ENCODE measurements around the gene CCL25. TPM values are rescaled to one million over a fixed set of nuclear protein-coding genes. Genes with fewer than 3 reads are reported as not detected.

The CCL25 gene
- total and polyA plus RNA-seq, 9 donors, result not detected

DNA sequence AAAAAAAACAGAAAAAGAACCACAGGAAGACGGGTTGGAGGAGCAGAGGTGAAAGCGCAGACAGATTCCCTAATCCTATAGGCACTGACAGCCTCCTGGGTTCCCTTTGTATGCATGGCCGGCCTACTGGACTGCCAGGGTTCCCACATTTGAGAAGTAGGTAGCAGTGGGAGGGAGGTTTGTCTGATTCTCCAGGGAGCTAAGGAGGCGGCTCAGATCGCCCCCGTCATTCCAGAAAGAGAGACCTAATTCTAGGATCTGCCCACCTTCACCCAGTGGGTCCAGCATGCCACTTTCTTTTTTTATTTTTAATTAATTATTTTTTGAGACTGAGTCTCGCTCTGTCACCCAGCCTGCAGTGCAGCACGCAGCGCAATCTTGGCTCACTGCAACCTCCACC lies 9.7 kb upstream of the CCL25 start:
- Histone ChIP-seq H3K9me3 (no peaks in the 10 kb centered on the region), H3K27me3 (no peaks in the 10 kb centered on the region), H3K4me1 (ENCODE audit: insufficient read depth) (no peaks in the 10 kb centered on the region), H3K4me3 (no peak overlapping the region), H3K27ac (no peak overlapping the region), H3K36me3 (no peaks in the 10 kb centered on the region)
- no peak for TF ChIP-seq POLR2A (IDR thresholded peaks at IDR 0.05)
- TF ChIP-seq EP300 (IDR thresholded peaks at IDR 0.05), result no peak
- TF ChIP-seq, protein P1, sequence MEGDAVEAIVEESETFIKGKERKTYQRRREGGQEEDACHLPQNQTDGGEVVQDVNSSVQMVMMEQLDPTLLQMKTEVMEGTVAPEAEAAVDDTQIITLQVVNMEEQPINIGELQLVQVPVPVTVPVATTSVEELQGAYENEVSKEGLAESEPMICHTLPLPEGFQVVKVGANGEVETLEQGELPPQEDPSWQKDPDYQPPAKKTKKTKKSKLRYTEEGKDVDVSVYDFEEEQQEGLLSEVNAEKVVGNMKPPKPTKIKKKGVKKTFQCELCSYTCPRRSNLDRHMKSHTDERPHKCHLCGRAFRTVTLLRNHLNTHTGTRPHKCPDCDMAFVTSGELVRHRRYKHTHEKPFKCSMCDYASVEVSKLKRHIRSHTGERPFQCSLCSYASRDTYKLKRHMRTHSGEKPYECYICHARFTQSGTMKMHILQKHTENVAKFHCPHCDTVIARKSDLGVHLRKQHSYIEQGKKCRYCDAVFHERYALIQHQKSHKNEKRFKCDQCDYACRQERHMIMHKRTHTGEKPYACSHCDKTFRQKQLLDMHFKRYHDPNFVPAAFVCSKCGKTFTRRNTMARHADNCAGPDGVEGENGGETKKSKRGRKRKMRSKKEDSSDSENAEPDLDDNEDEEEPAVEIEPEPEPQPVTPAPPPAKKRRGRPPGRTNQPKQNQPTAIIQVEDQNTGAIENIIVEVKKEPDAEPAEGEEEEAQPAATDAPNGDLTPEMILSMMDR (IDR thresholded peaks at IDR 0.05), result no peak
- DNase-seq, result no peak
- intact Hi-C loops (cut with DNase I), result no loop called here
- 88 to 91% (median 91%) methylated on average over 9 of the region's 9 CpGs for WGBS, 3 donors

DNA sequence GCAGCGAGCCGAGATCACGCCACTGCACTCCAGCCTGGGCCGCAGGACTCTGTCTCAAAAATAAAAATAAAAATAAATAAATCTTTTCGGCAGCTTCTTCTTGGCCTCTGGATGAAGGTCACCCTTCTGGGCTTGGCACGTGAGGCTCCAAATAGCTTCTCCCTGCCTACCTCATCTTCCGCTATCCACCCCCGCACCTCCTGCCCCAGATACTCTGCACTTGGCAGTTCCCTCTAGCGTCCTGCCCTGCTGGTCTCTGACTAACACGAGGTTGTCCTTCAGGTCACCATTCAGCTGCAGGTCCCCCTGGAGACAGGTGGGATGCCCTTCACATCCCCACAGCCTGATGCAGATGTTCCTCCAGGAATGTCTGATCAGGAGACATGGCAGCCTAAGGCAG lies 8.5 kb upstream of the CCL25 start:
- no peak overlapping the region for H3K4me3 ChIP-seq
- H3K4me1 ChIP-seq (ENCODE audit: insufficient read depth), result no peaks in the 10 kb centered on the region
- DNase-seq, result no peak
- 41 to 68% (median 48%) methylated on average over 10 of the region's 10 CpGs for WGBS, 3 donors
- intact Hi-C loops (cut with DNase I), result no loop called here
- no peaks in the 10 kb centered on the region for H3K36me3 ChIP-seq
- H3K9me3 ChIP-seq, result no peaks in the 10 kb centered on the region
- no peaks in the 10 kb centered on the region for H3K27me3 ChIP-seq
- TF ChIP-seq, protein P1 (IDR thresholded peaks at IDR 0.05), result no peak
- TF ChIP-seq EP300 (IDR thresholded peaks at IDR 0.05), result no peak
- TF ChIP-seq POLR2A (IDR thresholded peaks at IDR 0.05), result no peak
- no peak overlapping the region for H3K27ac ChIP-seq

DNA sequence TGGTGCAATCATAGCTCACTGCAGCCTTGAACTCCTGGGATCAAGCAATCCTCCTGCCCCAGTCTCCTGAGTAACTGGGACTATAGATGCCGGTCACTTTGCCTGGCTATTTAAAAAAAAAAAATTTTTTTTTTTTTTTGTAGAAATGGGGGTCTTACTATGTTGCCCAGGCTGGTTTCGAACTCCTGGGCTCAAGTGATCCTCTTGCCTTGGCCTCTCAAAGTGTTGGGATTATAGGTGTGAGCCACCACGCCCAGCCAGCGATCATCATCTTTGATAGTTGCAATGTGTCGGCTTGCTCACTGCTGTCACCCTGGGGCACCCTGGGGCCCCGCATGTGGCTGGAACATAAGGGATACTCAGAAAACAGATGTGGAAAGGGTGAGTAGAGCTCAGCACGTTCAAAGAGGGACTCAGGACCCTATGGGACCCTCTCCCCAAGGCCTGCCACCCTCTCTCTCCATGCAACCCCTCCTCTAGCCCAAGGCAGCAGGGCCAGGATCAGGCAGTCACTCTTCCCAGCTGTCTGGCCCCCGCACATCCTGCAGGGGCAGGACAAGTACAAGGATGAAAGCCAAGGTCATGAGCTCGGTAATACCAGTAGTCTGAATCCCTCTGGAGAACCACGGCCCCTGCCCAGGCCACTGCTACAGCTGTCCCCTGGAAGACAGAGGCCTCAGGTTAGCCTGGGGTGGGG lies 6.5 kb upstream of the CCL25 start:
- 56 to 61% (median 56%) methylated on average over 10 of the region's 10 CpGs for WGBS, 3 donors
- no peaks in the 10 kb centered on the region for H3K27me3 ChIP-seq
- no peaks in the 10 kb centered on the region for H3K36me3 ChIP-seq
- no peak for DNase-seq
- no peaks in the 10 kb centered on the region for H3K4me1 ChIP-seq (ENCODE audit: insufficient read depth)
- no peak overlapping the region for H3K4me3 ChIP-seq
- no peak overlapping the region for H3K27ac ChIP-seq
- intact Hi-C loops (cut with DNase I), result no loop called here
- H3K9me3 ChIP-seq, result no peaks in the 10 kb centered on the region
- TF ChIP-seq EP300 (IDR thresholded peaks at IDR 0.05) (no peak), POLR2A (IDR thresholded peaks at IDR 0.05) (no peak)
- TF ChIP-seq, protein P1 (IDR thresholded peaks at IDR 0.05), result no peak

DNA sequence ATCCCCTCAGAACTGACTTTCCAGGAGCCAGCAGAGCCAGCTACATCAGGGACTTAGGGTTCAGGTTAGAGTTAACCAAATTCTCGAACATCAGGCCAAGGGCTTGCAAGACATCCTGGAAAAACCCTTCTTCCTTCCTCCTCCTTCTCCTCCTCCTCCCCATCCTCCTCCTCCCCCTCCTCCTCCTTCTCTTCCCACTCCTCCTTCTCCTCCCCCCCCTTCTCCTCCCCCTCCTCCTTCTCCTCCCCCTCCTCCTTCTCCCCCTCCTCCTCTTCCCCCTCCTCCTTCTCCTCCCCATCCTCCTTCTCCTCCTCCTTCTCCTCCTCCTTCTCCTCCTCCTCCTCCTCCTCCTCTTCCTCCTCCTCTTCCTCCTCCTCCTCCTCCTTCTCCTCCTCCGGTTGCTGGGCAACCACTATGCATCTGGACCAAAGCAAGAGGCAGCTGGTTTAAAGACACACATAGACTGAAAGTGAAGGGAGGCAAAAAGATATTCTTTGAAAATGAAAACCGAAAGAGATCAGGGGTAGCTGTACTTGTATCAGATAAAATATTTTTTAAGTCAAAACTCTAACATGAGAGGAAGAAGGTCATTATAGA lies 5.9 kb upstream of the CCL25 start:
- no peak overlapping the region for H3K27ac ChIP-seq
- no peak for TF ChIP-seq EP300 (IDR thresholded peaks at IDR 0.05)
- no peaks in the 10 kb centered on the region for H3K4me1 ChIP-seq (ENCODE audit: insufficient read depth)
- no peaks in the 10 kb centered on the region for H3K36me3 ChIP-seq
- DNase-seq, result no peak
- H3K9me3 ChIP-seq, result no peaks in the 10 kb centered on the region
- no peaks in the 10 kb centered on the region for H3K27me3 ChIP-seq
- intact Hi-C loops (cut with DNase I), result no loop called here
- no peak overlapping the region for H3K4me3 ChIP-seq
- WGBS, 3 donors, result 29 to 42% (median 38%) methylated on average over 3 of the region's 3 CpGs

Data from ovary (tissue), 9 donors.